ENCODE measurements around the gene CACHD1. TPM values are rescaled to one million over a fixed set of nuclear protein-coding genes. Genes with fewer than 3 reads are reported as not detected.
A peak's percentile ranks its signal among the peaks of the same experiment; 100 is the strongest.

The CACHD1 gene
- total RNA-seq, 4 donors from 2014 or later: 1.6 to 3.2 (median 2.2) TPM; not detected in 1

DNA sequence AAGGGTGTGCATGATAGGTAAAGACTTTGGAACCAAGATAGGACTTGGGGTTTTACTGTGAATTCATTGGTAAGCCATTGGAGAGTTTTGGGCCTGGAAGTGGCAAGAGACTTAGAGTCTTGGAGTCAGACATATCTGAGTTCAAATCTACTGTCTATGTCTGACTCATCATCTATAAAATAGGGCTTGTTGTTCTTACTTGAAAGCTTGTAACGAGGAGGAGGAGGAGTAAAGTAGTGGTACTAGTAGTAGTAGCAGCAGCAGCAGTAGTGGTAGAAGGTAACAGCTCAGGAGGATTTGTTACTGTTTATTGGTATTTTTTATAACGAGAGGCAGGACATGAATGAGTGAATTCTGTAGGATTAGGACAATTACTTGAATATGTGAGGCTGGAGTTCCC lies 62.7 kb downstream of the CACHD1 start:
- TF ChIP-seq, protein P1, sequence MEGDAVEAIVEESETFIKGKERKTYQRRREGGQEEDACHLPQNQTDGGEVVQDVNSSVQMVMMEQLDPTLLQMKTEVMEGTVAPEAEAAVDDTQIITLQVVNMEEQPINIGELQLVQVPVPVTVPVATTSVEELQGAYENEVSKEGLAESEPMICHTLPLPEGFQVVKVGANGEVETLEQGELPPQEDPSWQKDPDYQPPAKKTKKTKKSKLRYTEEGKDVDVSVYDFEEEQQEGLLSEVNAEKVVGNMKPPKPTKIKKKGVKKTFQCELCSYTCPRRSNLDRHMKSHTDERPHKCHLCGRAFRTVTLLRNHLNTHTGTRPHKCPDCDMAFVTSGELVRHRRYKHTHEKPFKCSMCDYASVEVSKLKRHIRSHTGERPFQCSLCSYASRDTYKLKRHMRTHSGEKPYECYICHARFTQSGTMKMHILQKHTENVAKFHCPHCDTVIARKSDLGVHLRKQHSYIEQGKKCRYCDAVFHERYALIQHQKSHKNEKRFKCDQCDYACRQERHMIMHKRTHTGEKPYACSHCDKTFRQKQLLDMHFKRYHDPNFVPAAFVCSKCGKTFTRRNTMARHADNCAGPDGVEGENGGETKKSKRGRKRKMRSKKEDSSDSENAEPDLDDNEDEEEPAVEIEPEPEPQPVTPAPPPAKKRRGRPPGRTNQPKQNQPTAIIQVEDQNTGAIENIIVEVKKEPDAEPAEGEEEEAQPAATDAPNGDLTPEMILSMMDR (IDR thresholded peaks at IDR 0.05): no peak
- TF ChIP-seq POLR2AphosphoS5 (IDR thresholded peaks at IDR 0.05) (no peak), POLR2A (IDR thresholded peaks at IDR 0.05) (no peak), EP300 (IDR thresholded peaks at IDR 0.05; ENCODE audit: low read depth) (no peak)
- intact Hi-C loops (cut with DNase I; ENCODE audit: low total_unique reads): no loop called here
- in situ Hi-C loops (cut with MboI; ENCODE audit: low pct_ligation_motif_present in 1 of 4, low pct_unique_long_range_greater_than_20kb in 1 of 4, low sequenced_read_pairs in 3 of 4): no loop called here
- peaks cover 10 to 16% (median 14%) of the 10 kb centered on the region in 4 donors for H3K4me1 ChIP-seq
- no peak overlapping the region for H3K4me3 ChIP-seq
- no peak for DNase-seq
- H3K27me3 ChIP-seq: no peaks in the 10 kb centered on the region
- H3K9me3 ChIP-seq: no peaks in the 10 kb centered on the region
- H3K36me3 ChIP-seq: no peaks in the 10 kb centered on the region
- no peak overlapping the region for H3K27ac ChIP-seq
- 50 to 80% methylated on average over 1 to 2 of the region's 2 CpGs for WGBS, 2 donors (ENCODE audit: low coverage in 1 of 2)

DNA sequence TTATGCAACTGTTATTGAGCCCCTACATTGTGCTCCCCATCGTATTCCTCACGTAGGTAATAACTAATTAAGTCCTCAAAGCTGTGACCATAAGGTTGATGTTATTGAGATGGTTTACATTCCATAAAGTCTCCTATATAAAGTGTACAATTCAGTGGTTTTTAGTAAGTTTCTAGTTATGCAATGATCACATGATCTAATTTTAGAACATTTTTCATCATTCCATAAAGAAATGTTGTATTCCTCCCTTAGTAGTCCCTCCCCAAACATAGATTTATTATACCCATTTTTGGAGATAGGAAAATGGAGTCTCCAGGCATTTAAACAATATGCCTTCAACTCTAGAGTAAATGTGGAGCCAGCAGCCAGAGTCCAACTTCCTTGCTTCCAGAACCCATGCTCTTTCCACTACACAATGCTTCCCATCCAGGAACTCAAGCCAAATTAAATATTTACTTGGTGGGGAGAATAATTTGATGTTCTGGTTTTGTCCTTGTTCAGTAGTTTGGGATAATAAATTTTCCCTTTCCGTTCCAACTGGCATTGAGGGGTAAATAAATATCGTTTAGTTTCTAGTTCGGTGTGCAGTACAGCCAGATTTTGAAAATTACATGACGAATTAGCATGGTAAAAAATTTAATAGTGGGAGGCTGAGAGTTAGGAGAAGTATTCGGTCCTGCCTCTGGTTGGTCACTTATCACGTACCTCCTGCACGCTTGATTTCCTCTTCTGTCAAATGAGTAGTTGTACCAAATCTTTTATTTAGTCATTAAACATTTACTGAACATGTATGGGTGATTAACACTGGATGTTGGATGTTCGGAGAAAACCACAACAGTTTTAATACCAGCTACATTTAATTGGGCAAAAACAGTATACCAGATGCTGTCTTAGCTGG lies 66.3 kb downstream of the CACHD1 start:
- Histone ChIP-seq H3K4me1 (peaks cover 10 to 39% (median 24%) of the 10 kb centered on the region in 4 donors), H3K4me3 (no peak overlapping the region), H3K9me3 (no peaks in the 10 kb centered on the region), H3K27ac (peak overlapping the region in 3 of 4 donors; percentile 3 to 53 (median 39)), H3K27me3 (no peaks in the 10 kb centered on the region), H3K36me3 (no peaks in the 10 kb centered on the region)
- 42 to 47% methylated on average over 10 of the region's 10 CpGs for WGBS, 2 donors (ENCODE audit: low coverage in 1 of 2)
- TF ChIP-seq POLR2A (IDR thresholded peaks at IDR 0.05): no peak
- TF ChIP-seq POLR2AphosphoS5 (IDR thresholded peaks at IDR 0.05): peak in 1 of 3 donors; percentile 36
- intact Hi-C loops (cut with DNase I; ENCODE audit: low total_unique reads): no loop called here
- in situ Hi-C loops (cut with MboI; ENCODE audit: low pct_ligation_motif_present in 1 of 4, low pct_unique_long_range_greater_than_20kb in 1 of 4, low sequenced_read_pairs in 3 of 4): no loop called here
- DNase-seq: no peak

DNA sequence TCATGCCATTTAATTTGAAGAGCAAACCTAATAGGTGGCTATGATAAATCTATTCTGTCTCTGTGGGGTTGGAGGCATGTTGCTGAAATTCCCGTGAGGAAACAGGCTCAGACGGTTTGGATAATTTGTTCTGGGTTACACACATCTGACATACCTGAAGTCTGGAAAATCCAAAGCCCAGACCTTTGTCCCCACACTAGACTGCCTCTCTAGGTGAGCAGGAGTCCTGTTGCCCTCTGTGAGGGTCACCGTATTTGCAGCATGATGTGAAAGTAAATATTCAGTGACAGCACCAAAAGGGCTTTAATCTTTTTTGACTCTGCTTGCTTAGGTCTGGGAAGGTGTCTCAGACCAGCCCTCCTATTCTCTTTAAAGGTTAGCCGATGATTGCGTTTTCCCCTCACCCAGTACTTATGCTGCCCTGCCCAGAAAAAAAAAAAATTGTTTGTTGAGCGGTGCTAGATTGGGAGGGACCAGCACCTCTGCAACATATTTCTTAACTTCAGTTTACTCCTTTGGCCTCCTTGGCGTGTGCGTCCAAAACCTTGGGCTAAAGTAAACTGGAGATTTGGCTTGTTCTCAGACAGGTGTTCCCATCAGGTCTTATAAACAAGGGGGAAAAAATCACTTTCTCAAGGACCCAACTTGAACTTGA lies 67.0 kb downstream of the CACHD1 start:
- intact Hi-C loops (cut with DNase I; ENCODE audit: low total_unique reads) (no loop called here), in situ Hi-C loops (cut with MboI; ENCODE audit: low pct_ligation_motif_present in 1 of 4, low pct_unique_long_range_greater_than_20kb in 1 of 4, low sequenced_read_pairs in 3 of 4) (no loop called here)
- Histone ChIP-seq H3K9me3 (no peaks in the 10 kb centered on the region), H3K4me3 (no peak overlapping the region), H3K36me3 (no peaks in the 10 kb centered on the region), H3K27ac (peak overlapping the region in 3 of 4 donors; percentile 3 to 53 (median 39)), H3K4me1 (peaks cover 10 to 39% (median 24%) of the 10 kb centered on the region in 4 donors), H3K27me3 (no peaks in the 10 kb centered on the region)
- TF ChIP-seq, protein P1 (IDR thresholded peaks at IDR 0.05): no peak
- TF ChIP-seq POLR2A (IDR thresholded peaks at IDR 0.05) (no peak), POLR2AphosphoS5 (IDR thresholded peaks at IDR 0.05) (no peak), EP300 (IDR thresholded peaks at IDR 0.05; ENCODE audit: low read depth) (no peak)
- WGBS, 2 donors (ENCODE audit: low coverage in 1 of 2): 37 to 43% methylated on average over 5 to 8 of the region's 8 CpGs
- no peak for DNase-seq

DNA sequence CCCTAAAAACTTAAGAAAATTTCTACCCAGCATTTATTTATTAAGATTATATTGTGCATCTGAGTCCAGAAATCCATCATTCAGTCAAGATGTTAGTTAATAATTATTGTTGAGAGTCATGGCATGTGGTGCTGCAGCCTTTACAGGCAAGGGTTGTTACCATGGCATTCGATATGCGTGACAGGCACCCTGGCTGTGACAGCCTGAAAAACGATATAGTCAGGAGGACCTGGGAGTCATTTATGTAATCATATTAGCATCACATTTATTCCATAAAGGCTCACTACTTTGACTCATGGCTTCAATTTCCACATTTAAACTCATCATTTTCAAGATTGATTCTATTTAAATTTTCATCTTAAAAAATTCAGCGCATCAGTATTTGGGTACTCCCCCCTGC lies 68.0 kb downstream of the CACHD1 start:
- H3K4me1 ChIP-seq: peaks cover 10 to 39% (median 24%) of the 10 kb centered on the region in 4 donors
- WGBS, 2 donors (ENCODE audit: low coverage in 1 of 2): 86% methylated on average over 4 of the region's 4 CpGs
- DNase-seq: no peak
- no peak overlapping the region for H3K4me3 ChIP-seq
- H3K9me3 ChIP-seq: no peaks in the 10 kb centered on the region
- no peak for TF ChIP-seq EP300 (IDR thresholded peaks at IDR 0.05; ENCODE audit: low read depth)
- TF ChIP-seq, protein P1 (IDR thresholded peaks at IDR 0.05): no peak
- TF ChIP-seq POLR2A (IDR thresholded peaks at IDR 0.05): no peak
- no peak for TF ChIP-seq POLR2AphosphoS5 (IDR thresholded peaks at IDR 0.05)
- H3K27me3 ChIP-seq: no peaks in the 10 kb centered on the region
- intact Hi-C loops (cut with DNase I; ENCODE audit: low total_unique reads): no loop called here
- H3K27ac ChIP-seq: no peak overlapping the region
- in situ Hi-C loops (cut with MboI; ENCODE audit: low pct_ligation_motif_present in 1 of 4, low pct_unique_long_range_greater_than_20kb in 1 of 4, low sequenced_read_pairs in 3 of 4): no loop called here
- H3K36me3 ChIP-seq: no peaks in the 10 kb centered on the region
